ENCODE measurements around the gene CRCP. TPM values are rescaled to one million over a fixed set of nuclear protein-coding genes. Genes with fewer than 3 reads are reported as not detected.
"Not testable (repeated sequence)": the region's sequence is repeated elsewhere in the genome, so short reads cannot be mapped to it uniquely, and the experiment has no call there.

Gene CRCP
- polyA plus RNA-seq (2013, experiment 1 of 2): 26.9 TPM
- polyA plus RNA-seq (2013, experiment 2 of 2): 25.5 TPM

DNA sequence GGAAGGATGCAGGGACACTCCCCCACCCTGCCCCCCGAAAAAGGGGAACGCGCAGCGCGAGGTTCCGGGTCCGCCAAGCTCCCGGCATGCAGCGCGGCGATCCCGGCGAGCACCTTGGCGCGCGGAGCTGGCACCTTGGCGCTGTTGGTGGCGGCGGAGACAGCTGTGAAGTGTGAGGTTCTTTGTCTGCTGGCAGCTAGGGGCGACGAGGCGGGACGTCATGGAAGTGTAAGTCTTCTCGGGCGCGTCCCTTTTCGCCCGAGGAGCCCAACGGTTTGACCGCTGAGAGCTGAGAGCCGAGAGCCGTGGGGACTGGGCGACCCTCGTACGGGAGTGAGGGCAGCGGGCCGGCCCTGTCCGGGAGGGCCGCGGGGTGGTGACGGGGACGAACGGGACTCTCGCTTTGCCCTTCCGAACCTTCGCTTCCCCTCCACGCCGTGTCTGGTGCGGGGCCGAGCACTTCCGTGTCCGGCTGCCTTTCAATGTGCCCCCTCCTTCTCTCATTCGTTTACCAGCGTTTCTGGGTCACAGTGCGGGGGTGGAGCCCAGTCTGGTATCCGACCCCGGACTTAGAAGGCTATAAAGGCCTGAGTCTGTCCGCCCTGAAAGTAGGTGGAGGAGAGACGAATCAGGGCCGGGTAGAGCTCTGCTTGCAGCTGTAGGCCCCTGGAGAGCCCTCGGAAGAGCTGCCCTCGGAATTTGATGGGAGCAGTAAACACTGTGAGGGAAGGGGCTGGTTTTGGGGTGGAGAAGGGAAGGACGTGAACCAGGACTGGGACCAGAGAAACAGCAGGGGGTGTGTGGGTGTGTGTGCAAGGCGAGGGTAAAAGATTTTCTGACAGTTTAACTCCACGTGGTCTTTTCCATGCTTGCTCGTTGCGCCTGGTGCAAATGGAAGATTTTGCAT lies at the start of gene CRCP:
Gene CRCP (plus strand): TSS at position 105 of the 907 bp plus-strand sequence. CDS start 116 bp downstream, at position 221.
- Histone ChIP-seq H3K4ac (ENCODE audit: low read depth, low read length) (peak within 1 kb of the TSS; percentile 65), H3K4me2 (ENCODE audit: low read length) (peak within 1 kb of the TSS; percentile 78), H3K18ac (ENCODE audit: low read length) (peak within 1 kb of the TSS; percentile 35), H3K36me3 (ENCODE audit: control insufficient read depth, insufficient read depth, low read length) (no peaks in the 10 kb centered on the region), H3K56ac (ENCODE audit: low read length) (peak within 1 kb of the TSS; percentile 95), H4K8ac (ENCODE audit: low read depth, low read length) (no peak within 1 kb of the TSS), H2BK120ac (ENCODE audit: low read depth, low read length) (no peak within 1 kb of the TSS), H3K9ac (ENCODE audit: low read length) (peak within 1 kb of the TSS; percentile 99), H3K27me3 (ENCODE audit: insufficient read depth, low read length, poor library complexity) (no peaks in the 10 kb centered on the region), H3K4me1 (ENCODE audit: control insufficient read depth, low read depth, low read length) (peaks cover 2% of the 10 kb centered on the region), H2BK15ac (replicated peaks; ENCODE audit: low read depth) (no peak within 1 kb of the TSS), H3K79me2 (ENCODE audit: control insufficient read depth, insufficient read depth, low read length) (peaks cover 42% of the 10 kb centered on the region), H3K23ac (ENCODE audit: low read length) (peak within 1 kb of the TSS; percentile 1), H4K5ac (ENCODE audit: low read length) (peak within 1 kb of the TSS; percentile 71), H3K27ac (ENCODE audit: low read depth, low read length) (peak within 1 kb of the TSS; percentile 79), H2BK5ac (ENCODE audit: low read length) (peak within 1 kb of the TSS; percentile 76), H2AK5ac (ENCODE audit: low read length) (no peak within 1 kb of the TSS), H3K4me3 (ENCODE audit: low read length) (peak within 1 kb of the TSS; percentile 91), H3K79me1 (ENCODE audit: low read length) (peaks cover 11% of the 10 kb centered on the region)
- DNase-seq: peak; percentile 86
- no CpG with 5 or more reads among the region's 67 CpGs for WGBS (ENCODE audit: extremely low coverage, insufficient coverage, low lambda C conversion rate)

GRCh38 chr7:66069732-66070131 lies 44.9 kb upstream of the CRCP start:
- no peak overlapping the region for H2BK120ac ChIP-seq (ENCODE audit: low read depth, low read length)
- no peak overlapping the region for H3K4me3 ChIP-seq (ENCODE audit: low read length)
- H4K5ac ChIP-seq (ENCODE audit: low read length): no peak overlapping the region
- no peak overlapping the region for H2BK5ac ChIP-seq (ENCODE audit: low read length)
- H3K9ac ChIP-seq (ENCODE audit: low read length): no peak overlapping the region
- no peak overlapping the region for H2AK5ac ChIP-seq (ENCODE audit: low read length)
- WGBS (ENCODE audit: extremely low coverage, insufficient coverage, low lambda C conversion rate): 100% methylated on average over 1 of the region's 4 CpGs
- H3K4me1 ChIP-seq (ENCODE audit: control insufficient read depth, low read depth, low read length): no peaks in the 10 kb centered on the region
- H3K79me2 ChIP-seq (ENCODE audit: control insufficient read depth, insufficient read depth, low read length): no peaks in the 10 kb centered on the region
- H4K8ac ChIP-seq (ENCODE audit: low read depth, low read length): no peak overlapping the region
- no peaks in the 10 kb centered on the region for H3K27me3 ChIP-seq (ENCODE audit: insufficient read depth, low read length, poor library complexity)
- no peak overlapping the region for H3K18ac ChIP-seq (ENCODE audit: low read length)
- no peaks in the 10 kb centered on the region for H3K79me1 ChIP-seq (ENCODE audit: low read length)
- H3K23ac ChIP-seq (ENCODE audit: low read length): no peak overlapping the region
- H3K36me3 ChIP-seq (ENCODE audit: control insufficient read depth, insufficient read depth, low read length): no peaks in the 10 kb centered on the region
- H3K27ac ChIP-seq (ENCODE audit: low read depth, low read length): no peak overlapping the region
- H2BK15ac ChIP-seq (replicated peaks; ENCODE audit: low read depth): no peak overlapping the region
- DNase-seq: no peak
- H3K56ac ChIP-seq (ENCODE audit: low read length): no peak overlapping the region
- H3K4me2 ChIP-seq (ENCODE audit: low read length): no peak overlapping the region
- H3K4ac ChIP-seq (ENCODE audit: low read depth, low read length): no peak overlapping the region

- Histone ChIP-seq H3K4me2 (ENCODE audit: low read length) (no peak overlapping the region), H3K27me3 (ENCODE audit: insufficient read depth, low read length, poor library complexity) (no peaks in the 10 kb centered on the region), H3K23ac (ENCODE audit: low read length) (no peak overlapping the region), H2AK5ac (ENCODE audit: low read length) (no peak overlapping the region), H2BK15ac (replicated peaks; ENCODE audit: low read depth) (no peak overlapping the region), H2BK120ac (ENCODE audit: low read depth, low read length) (no peak overlapping the region), H3K4me3 (ENCODE audit: low read length) (no peak overlapping the region), H3K27ac (ENCODE audit: low read depth, low read length) (no peak overlapping the region), H4K5ac (ENCODE audit: low read length) (no peak overlapping the region), H3K4ac (ENCODE audit: low read depth, low read length) (no peak overlapping the region), H3K79me1 (ENCODE audit: low read length) (no peaks in the 10 kb centered on the region), H3K36me3 (ENCODE audit: control insufficient read depth, insufficient read depth, low read length) (no peaks in the 10 kb centered on the region), H4K8ac (ENCODE audit: low read depth, low read length) (no peak overlapping the region), H3K56ac (ENCODE audit: low read length) (no peak overlapping the region), H3K4me1 (ENCODE audit: control insufficient read depth, low read depth, low read length) (no peaks in the 10 kb centered on the region), H3K9ac (ENCODE audit: low read length) (no peak overlapping the region), H2BK5ac (ENCODE audit: low read length) (no peak overlapping the region), H3K18ac (ENCODE audit: low read length) (no peak overlapping the region), H3K79me2 (ENCODE audit: control insufficient read depth, insufficient read depth, low read length) (no peaks in the 10 kb centered on the region)
- DNase-seq: no peak
- no CpG with 5 or more reads among the region's 1 CpG for WGBS (ENCODE audit: extremely low coverage, insufficient coverage, low lambda C conversion rate)
Measured at GRCh38 chr7:66070222-66070621, 44.4 kb upstream of the CRCP start.

GRCh38 chr7:66072208-66072607 lies 42.4 kb upstream of the CRCP start:
- H3K23ac ChIP-seq (ENCODE audit: low read length); H2AK5ac ChIP-seq (ENCODE audit: low read length); DNase-seq; H3K4me3 ChIP-seq (ENCODE audit: low read length); H3K18ac ChIP-seq (ENCODE audit: low read length); H3K27me3 ChIP-seq (ENCODE audit: insufficient read depth, low read length, poor library complexity); H3K56ac ChIP-seq (ENCODE audit: low read length); H3K4ac ChIP-seq (ENCODE audit: low read depth, low read length); H3K36me3 ChIP-seq (ENCODE audit: control insufficient read depth, insufficient read depth, low read length); H3K79me1 ChIP-seq (ENCODE audit: low read length); H3K9ac ChIP-seq (ENCODE audit: low read length); H3K4me1 ChIP-seq (ENCODE audit: control insufficient read depth, low read depth, low read length); H3K4me2 ChIP-seq (ENCODE audit: low read length); H3K79me2 ChIP-seq (ENCODE audit: control insufficient read depth, insufficient read depth, low read length); H4K8ac ChIP-seq (ENCODE audit: low read depth, low read length); H2BK15ac ChIP-seq (replicated peaks; ENCODE audit: low read depth); H2BK120ac ChIP-seq (ENCODE audit: low read depth, low read length); H4K5ac ChIP-seq (ENCODE audit: low read length); H2BK5ac ChIP-seq (ENCODE audit: low read length); H3K27ac ChIP-seq (ENCODE audit: low read depth, low read length): not testable (repeated sequence)
- no CpG with 5 or more reads among the region's 7 CpGs for WGBS (ENCODE audit: extremely low coverage, insufficient coverage, low lambda C conversion rate)

DNA sequence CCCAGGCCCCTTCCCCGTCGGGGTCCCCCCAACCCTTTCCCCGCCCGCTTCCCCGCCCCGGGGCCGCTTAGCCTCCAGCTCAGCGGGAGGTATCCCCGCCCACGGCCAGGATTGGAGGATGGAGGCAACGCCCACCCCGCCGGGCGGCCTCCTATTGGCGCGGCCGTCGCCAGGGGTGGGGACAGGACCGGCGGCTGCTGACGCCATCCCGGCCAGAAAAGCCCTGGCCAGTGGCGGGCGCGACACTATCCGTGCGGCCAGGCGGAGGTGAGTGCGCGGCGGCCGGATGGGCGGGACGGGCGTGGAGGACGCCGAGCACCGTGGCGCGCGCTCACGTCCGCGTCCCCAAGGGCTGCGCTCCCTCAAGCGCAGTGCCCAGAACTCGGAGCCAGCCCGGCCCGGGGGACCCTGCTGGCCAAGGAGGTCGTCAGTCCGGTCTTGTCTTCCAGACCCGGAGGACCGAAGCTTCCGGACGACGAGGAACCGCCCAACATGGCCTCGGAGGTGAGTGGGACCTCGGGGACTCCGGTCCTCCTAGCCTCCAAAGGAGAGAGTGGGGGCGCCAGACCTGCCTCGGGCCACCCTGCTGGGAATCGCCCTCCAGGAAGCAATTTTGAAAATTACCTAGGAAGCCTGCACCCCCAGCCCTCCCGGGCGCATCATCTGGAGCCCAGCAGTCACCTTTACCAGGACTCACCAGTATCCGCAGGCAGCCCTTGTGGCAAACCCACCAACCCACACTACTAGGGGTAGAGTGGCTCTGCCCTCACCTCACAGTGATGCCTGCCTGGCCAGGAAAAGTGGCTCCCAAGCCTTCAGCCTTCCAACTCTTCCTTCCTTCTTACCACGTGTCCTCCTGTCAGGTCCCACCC lies 38.8 kb upstream of the CRCP start, which contains the start of gene ASL:
Gene ASL (plus strand): TSS at position 230 of the 872 bp plus-strand sequence. CDS start 263 bp downstream, at position 493.
- Histone ChIP-seq H3K9ac (ENCODE audit: low read length) (peak within 1 kb of the TSS; percentile 87), H3K4me3 (ENCODE audit: low read length) (peak within 1 kb of the TSS; percentile 93), H3K79me1 (ENCODE audit: low read length) (peaks cover 5% of the 10 kb centered on the region), H3K4ac (ENCODE audit: low read depth, low read length) (no peak within 1 kb of the TSS), H3K4me1 (ENCODE audit: control insufficient read depth, low read depth, low read length) (peaks cover 3% of the 10 kb centered on the region), H3K27ac (ENCODE audit: low read depth, low read length) (no peak within 1 kb of the TSS), H3K23ac (ENCODE audit: low read length) (peak within 1 kb of the TSS; percentile 80), H2AK5ac (ENCODE audit: low read length) (peak within 1 kb of the TSS; percentile 44), H3K18ac (ENCODE audit: low read length) (no peak within 1 kb of the TSS), H3K79me2 (ENCODE audit: control insufficient read depth, insufficient read depth, low read length) (no peaks in the 10 kb centered on the region), H4K8ac (ENCODE audit: low read depth, low read length) (no peak within 1 kb of the TSS), H2BK5ac (ENCODE audit: low read length) (no peak within 1 kb of the TSS), H3K56ac (ENCODE audit: low read length) (peak within 1 kb of the TSS; percentile 92), H4K5ac (ENCODE audit: low read length) (no peak within 1 kb of the TSS), H2BK120ac (ENCODE audit: low read depth, low read length) (no peak within 1 kb of the TSS), H2BK15ac (replicated peaks; ENCODE audit: low read depth) (no peak within 1 kb of the TSS), H3K36me3 (ENCODE audit: control insufficient read depth, insufficient read depth, low read length) (no peaks in the 10 kb centered on the region), H3K27me3 (ENCODE audit: insufficient read depth, low read length, poor library complexity) (no peaks in the 10 kb centered on the region), H3K4me2 (ENCODE audit: low read length) (peak within 1 kb of the TSS; percentile 98)
- peak; percentile 94 for DNase-seq
- no CpG with 5 or more reads among the region's 67 CpGs for WGBS (ENCODE audit: extremely low coverage, insufficient coverage, low lambda C conversion rate)
